A673 (cell line): ENCODE results near the gene ARHGEF19.

Experiments used
- EZH2 ChIP-seq: fragments of 200-600 bp; sonication (generic); IDR thresholded peaks from 2 replicates; pipeline ENCODE4 v1.6.1; 2017; ENCODE audit warnings: borderline replicate concordance, low read depth, mild to moderate bottlenecking, mixed read lengths, antibody characterized with exemption, low read length; ENCODE audit not compliant: poor library complexity, severe bottlenecking
- TF ChIP-seq, protein P1 (sequence below): fragments of 300-800, 200-600 bp; sonication (generic); conservative IDR thresholded peaks from 2 replicates; pipeline ENCODE4 v1.5.1; 2017; ENCODE audit warnings: low read depth, mild to moderate bottlenecking, antibody characterized with exemption, low read length, moderate library complexity, mixed read lengths

- TF ChIP-seq EZH2 = no peak
- TF ChIP-seq, protein P1, sequence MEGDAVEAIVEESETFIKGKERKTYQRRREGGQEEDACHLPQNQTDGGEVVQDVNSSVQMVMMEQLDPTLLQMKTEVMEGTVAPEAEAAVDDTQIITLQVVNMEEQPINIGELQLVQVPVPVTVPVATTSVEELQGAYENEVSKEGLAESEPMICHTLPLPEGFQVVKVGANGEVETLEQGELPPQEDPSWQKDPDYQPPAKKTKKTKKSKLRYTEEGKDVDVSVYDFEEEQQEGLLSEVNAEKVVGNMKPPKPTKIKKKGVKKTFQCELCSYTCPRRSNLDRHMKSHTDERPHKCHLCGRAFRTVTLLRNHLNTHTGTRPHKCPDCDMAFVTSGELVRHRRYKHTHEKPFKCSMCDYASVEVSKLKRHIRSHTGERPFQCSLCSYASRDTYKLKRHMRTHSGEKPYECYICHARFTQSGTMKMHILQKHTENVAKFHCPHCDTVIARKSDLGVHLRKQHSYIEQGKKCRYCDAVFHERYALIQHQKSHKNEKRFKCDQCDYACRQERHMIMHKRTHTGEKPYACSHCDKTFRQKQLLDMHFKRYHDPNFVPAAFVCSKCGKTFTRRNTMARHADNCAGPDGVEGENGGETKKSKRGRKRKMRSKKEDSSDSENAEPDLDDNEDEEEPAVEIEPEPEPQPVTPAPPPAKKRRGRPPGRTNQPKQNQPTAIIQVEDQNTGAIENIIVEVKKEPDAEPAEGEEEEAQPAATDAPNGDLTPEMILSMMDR = no peak
These were observed 47.4 kb downstream of the ARHGEF19 start for GRCh38 chr1:16165073-16165364.
